ENCODE results near the gene FBH1.
"Not testable (repeated sequence)": the region's sequence is repeated elsewhere in the genome, so short reads cannot be mapped to it uniquely, and the experiment has no call there.

The FBH1 gene

GRCh38 chr10:5877041-5877440 is 13.0 kb upstream of the FBH1 start:
- not testable (repeated sequence) for DNase-seq

DNA sequence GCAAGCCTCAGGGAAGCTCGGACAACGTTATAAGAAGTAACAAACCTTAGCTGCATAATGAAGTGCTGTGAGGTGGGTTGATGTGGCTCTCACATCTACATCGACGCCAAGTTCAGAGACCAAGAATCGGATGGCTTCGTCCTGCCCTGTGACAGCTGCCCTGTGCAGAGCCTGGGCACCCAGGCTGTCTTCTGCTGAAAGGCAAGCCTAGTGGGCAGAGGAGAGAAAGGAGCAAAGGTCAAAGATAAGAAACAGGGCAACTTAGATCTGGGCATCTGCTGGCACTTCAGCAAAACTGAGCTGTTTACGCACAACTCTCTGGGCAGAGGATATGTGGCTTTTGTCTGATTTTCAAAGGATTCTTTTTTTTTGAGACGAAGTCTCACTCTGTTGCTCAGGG is 7.1 kb upstream of the FBH1 start:
- no peak for DNase-seq

GRCh38 chr10:5885619-5886018 is 4.4 kb upstream of the FBH1 start:
- DNase-seq: no peak

GRCh38 chr10:5887029-5887428 is 3.0 kb upstream of the FBH1 start:
- DNase-seq: no peak

- no peak for DNase-seq
Measured at GRCh38 chr10:5887641-5888040, 2.4 kb upstream of the FBH1 start.

DNA sequence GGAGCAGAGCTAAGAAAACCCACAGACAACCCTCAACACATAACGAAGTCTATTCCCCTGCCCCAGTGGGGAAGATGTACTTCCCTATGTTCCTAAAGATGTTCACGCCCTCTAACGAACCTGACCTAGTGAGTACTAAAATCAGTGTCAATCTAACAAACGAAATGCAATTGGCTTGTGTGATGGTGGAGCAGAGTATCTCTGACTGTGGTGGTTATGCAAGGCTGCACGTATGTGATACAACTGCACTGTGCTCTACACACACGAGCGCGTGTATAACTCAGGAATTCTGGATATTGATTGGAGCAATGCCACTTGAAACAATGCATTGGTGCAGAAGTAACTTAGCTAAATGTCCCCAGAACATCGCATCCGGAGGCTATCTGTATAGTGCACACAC is 1.7 kb upstream of the FBH1 start:
- no peak for DNase-seq

GRCh38 chr10:5888843-5889623 is 1.0 kb upstream of the FBH1 start:
- no peak for DNase-seq

GRCh38 chr10:5890452-5890915 is 441 bp downstream of the FBH1 start:
- no peak for DNase-seq

- DNase-seq: no peak
Measured at GRCh38 chr10:5891009-5891408, 966 bp downstream of the FBH1 start.

- DNase-seq: no peak
Measured at GRCh38 chr10:5892007-5892406, 2.0 kb downstream of the FBH1 start.

DNA sequence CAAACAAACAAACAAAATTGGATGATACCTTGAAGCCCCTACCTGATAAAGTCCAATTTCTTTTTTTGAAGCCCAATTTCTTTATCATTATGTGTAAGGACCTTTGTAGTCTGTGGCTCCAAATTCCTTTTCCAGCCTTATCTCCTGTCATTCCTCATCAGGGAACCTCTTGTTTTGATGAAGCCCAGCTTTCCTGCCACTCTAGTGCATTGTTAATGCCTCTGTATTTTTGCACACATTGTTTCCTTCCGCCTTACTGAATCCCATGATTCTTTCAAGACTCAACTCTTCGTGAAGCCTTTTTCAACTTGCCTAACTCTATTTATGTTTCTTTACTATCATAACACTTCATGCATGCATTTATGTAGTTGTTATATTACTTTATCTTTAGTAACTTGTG is 3.3 kb downstream of the FBH1 start:
- DNase-seq: no peak

DNA sequence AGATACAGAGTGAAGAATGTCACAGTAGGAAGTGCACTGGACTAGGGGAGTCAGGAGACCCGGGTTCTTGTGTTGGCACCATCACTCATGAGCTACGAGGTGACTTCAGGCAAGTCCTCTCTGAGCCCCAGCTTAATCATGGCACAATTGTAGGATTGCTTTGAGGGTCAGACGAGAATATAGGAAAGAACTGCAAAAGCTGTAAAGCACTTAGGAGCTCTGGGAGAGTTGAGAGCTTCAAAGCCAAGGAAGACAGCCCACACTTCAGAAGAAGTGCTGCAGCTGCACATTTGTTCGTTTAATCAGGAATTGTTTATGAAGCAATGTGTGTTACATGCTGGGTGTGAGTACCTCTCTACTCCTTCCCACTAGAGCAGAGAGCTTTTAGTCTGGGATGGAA is 4.4 kb downstream of the FBH1 start:
- DNase-seq: no peak

DNA sequence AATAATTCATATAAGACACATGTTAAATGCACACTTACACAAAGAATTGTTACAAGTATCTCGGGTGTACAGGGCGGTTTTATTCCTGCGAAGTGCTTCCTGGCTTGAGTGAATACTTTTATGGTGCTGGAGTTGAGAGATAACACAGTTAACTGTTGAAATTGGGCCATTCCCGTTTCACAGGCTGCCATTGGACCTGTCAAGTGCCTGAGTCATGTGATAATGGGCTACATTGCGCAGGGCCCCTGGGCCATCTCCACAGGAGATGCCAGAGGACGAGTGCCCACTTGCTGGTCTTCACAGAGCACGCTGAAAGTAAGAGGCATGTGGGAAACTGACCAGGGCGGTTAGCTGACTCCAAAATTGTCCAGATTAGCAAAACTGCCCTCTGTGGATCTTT is 4.8 kb downstream of the FBH1 start:
- DNase-seq: no peak

DNA sequence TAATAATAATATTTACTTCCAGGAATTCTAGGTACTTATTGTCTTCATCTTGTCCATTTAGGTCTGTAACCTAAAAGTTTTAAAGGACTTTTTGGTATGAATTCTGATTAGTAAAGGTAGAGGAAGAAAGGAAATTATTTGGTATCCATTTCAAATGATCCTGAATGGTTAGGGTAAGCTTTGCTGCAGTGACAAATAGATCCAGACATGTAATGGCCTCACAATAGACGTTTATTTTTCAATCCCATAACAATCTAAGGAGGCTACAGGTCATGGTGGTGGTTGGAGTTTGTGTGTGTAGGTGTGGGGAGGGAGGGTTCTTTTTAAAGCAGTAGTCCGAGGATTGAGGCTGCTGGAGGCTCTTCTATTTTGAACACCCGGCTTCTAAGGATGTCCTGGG is 5.3 kb downstream of the FBH1 start:
- DNase-seq: no peak

DNA sequence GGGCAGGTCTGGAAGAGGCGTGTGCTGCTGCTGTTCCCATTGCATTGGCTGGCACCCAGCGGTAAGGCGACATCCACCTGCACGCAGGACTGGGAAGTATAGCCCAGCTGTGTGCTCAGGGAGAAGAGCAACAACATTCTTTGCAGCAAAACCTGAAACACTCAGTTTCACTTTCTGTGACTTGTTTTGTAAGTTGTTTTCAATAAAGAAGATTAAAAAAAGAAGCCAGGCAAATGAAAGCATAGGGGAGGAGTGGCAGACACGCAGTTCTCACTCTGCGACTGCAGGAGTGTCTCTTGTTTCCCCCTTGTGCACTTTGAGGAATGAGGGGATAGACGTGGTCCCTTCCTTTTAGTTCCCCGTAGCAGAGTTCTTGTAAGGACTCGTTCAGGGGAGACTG is 5.8 kb downstream of the FBH1 start:
- no peak for DNase-seq

DNA sequence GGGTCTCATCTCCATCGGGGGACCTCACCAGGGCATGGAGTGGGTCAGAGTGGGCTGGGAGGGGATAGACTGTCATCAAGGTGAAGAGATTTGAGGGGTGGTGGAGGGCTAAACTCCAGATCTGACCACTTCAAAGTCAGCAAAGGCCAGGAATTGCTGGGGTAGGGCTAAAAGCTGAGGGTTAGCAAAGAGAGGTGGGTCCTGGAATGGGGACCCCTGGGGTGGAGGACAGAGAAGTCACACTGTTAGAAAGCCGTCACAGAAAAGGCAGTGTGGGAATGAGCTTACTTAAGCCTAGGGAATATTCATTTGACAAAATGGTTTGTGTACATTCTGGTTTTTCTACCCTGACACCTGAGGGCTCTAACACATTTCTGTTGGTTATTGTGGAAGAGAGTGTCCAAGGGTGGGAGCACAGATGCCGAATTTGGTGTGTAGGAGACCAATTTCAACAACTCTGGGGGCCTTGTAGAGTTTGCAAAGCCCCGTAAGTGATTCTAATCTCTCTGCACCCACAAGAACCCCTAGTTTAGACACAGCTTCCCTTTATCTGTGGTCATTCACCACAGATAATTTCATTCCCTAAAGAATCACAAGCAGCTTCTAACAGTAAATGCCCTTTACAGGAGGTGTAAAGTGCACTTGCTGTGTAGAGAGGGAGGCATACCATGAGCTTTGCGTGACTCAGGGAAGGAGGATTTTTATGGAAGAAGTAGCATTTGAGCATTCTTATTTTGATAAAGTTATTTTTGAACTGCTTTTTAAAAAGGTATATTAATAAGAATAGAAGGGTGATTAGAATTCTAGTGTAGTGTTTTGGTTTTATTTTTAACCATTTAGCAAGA is 6.4 kb downstream of the FBH1 start:
- DNase-seq: no peak

DNA sequence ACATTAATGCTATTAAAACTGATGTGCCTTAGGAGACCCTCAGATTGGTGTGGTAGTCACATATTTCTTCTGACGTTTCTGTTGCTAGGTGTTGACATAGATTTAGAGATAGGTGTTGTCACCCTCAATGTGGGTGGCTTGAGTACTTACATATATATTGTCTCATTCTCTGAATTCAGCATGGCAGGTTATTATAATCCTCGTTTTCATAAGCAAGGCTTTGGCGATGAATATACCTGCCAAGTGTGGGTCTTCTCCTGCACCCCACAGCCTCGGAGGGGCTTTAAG is 7.0 kb downstream of the FBH1 start:
- DNase-seq: no peak

GRCh38 chr10:5897504-5897903 is 7.5 kb downstream of the FBH1 start:
- DNase-seq: no peak

GRCh38 chr10:5898163-5898562 is 8.1 kb downstream of the FBH1 start:
- no peak for DNase-seq

GRCh38 chr10:5900247-5900646 is 10.2 kb downstream of the FBH1 start:
- DNase-seq: no peak

GRCh38 chr10:5902511-5903274 is 12.7 kb downstream of the FBH1 start:
- no peak for DNase-seq

- DNase-seq: no peak
Measured at GRCh38 chr10:5903563-5903962, 13.5 kb downstream of the FBH1 start.

DNA sequence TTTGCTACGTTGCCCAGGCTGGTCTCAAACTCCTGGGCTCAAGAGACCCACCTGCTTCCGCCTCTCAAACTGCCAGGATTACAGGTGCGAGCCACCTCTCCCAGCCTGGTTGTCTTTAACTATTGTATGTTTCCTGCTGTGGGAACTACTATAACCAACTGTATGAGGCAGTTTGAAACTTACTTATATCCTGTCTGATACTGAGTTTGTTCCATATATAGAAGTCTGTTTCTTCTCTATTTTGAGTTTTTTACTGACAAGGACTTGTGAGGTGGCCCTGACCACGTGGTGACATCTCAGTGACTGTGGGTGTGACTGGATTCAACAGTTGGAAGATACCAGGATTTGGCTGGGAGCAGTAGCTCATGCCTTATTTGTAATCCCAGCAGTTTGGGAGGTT is 14.2 kb downstream of the FBH1 start:
- DNase-seq: no peak

Measured in DMS 273 treated with DMSO at 0.1 percent for 48 hours (cell line).